ENCODE data around the gene KRTAP5-5. TPM values are rescaled to one million over a fixed set of nuclear protein-coding genes. Genes with fewer than 3 reads are reported as not detected.
"Not testable (repeated sequence)": the region's sequence is repeated elsewhere in the genome, so short reads cannot be mapped to it uniquely, and the experiment has no call there.

The KRTAP5-5 gene
- total RNA-seq, 1 donor from 2014 or later = not detected

DNA sequence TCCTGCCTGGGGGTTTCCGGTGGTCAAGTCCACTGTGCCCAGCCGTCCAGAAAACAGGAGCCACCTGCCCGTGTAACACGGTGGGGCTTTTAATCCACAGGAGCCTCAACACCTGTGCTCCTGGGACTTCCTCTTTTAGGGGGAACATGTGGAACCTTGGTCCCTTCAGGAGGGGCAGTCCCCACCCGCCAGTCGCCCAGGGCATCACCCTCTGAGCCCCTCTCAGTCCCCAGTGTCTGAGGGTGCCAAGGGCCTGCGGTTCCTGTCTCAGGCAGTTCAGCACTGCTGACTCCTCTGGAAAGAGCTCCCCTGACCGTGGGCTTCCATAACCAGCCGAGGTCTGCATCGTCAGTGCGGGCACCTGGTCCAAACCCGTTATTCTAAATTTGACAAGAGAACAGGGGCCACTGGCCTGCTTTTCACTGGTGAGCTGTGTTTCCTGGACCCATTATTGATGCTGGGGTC lies 15.8 kb downstream of the KRTAP5-5 start:
- TF ChIP-seq, protein P1, sequence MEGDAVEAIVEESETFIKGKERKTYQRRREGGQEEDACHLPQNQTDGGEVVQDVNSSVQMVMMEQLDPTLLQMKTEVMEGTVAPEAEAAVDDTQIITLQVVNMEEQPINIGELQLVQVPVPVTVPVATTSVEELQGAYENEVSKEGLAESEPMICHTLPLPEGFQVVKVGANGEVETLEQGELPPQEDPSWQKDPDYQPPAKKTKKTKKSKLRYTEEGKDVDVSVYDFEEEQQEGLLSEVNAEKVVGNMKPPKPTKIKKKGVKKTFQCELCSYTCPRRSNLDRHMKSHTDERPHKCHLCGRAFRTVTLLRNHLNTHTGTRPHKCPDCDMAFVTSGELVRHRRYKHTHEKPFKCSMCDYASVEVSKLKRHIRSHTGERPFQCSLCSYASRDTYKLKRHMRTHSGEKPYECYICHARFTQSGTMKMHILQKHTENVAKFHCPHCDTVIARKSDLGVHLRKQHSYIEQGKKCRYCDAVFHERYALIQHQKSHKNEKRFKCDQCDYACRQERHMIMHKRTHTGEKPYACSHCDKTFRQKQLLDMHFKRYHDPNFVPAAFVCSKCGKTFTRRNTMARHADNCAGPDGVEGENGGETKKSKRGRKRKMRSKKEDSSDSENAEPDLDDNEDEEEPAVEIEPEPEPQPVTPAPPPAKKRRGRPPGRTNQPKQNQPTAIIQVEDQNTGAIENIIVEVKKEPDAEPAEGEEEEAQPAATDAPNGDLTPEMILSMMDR (conservative IDR thresholded peaks at IDR 0.05; ENCODE audit: low read depth, low read length) = no peak
- no peak overlapping the region for H3K4me3 ChIP-seq (ENCODE audit: low read depth, low read length)
- no peak for DNase-seq (ENCODE audit: low read depth)

DNA sequence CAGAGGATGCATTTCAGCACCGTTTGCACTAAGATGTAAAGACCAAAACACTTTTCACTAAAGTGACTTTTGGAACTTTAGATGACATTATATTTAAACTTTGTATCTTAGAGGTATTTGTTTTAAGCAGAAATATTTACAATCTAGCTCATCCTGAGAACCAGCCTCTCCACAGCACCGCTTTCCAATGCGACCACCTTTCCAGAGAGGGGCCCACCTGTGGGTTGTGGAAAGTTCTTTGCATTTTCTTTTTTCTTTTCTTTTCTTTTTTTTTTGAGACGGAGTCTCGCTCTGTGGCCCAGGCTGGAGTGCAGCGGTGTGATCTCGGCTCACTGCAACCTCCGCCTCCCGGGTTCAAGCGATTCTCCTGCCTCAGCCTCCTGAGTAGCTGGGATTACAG lies 17.0 kb downstream of the KRTAP5-5 start:
- DNase-seq (ENCODE audit: low read depth); H3K4me3 ChIP-seq (ENCODE audit: low read depth, low read length): not testable (repeated sequence)

DNA sequence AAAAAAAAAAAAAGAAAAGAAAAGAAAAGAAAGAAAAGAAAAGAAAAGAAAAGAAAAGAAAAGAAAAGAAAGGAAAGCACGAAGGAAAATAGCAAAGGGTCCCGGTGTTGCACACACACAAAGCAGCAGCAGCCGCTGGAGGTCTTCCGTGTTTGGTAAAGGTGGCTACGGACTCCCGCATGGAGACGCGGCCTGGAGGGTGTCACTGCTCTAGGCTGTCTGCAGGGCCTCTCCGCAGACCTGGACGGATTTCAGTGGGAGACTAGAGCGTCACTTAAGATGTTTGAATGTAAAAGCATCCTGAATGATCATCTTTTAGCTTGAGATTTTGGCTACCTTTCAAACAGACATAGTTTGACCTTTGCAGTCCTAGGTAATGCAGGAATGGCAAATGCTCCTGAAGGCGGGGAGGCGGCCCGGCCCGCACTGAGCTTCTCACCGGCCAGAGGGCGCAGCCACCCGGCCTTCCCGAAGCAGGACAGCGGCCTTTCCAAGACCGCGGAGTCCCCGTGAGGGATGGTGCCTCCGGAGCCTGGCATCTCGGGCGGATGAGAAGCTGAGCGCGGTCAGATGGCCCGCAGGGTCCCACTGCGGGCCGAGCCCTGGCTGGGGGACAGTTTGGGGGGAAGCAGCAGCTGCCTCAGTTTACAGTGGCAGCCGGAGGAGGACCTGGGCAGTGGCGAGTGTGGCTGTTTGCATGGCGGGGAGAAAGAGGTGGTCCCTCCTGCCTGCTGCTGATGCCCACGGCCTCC lies 18.5 kb downstream of the KRTAP5-5 start:
- DNase-seq (ENCODE audit: low read depth) = no peak
- no peak overlapping the region for H3K4me3 ChIP-seq (ENCODE audit: low read depth, low read length)
- TF ChIP-seq, protein P1 (conservative IDR thresholded peaks at IDR 0.05; ENCODE audit: low read depth, low read length) = no peak

DNA sequence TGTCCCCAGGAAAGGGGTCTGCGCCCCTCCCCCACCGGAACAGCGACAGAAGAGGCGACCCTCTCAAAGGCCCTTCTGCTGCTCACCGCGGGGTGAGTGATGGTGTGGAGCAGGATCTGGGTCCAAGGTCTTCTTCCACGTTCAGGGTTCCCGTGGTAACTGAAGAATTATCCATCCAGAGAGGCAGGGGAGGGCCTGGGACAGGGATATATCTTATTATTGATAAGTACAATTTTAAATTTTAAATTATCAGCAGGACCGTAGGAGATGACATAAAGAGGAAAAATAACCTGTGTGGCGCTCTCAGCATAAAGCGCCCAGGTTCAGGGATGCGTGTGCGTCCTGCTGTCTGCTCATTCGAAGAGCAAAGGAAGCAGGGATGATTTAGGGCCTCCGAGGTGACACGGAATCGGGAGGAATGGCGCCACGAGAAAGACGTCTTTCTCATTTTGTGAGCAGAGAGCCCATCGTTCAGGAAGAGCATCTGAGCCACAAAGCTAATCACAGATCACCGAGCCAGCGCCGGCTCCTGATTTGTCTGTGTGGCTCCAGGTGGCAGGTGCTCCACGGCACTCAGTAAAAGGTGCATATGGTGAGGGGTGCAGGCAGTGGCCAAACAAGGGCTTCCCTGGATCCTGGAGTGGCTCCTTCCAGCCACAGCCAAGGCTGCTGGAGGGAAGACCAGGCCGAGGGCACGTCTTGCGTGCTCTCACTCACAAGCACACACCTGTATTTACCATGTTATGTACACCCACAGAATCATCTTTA lies 19.3 kb downstream of the KRTAP5-5 start:
- TF ChIP-seq, protein P1 (conservative IDR thresholded peaks at IDR 0.05; ENCODE audit: low read depth, low read length) = no peak
- no peak overlapping the region for H3K4me3 ChIP-seq (ENCODE audit: low read depth, low read length)

DNA sequence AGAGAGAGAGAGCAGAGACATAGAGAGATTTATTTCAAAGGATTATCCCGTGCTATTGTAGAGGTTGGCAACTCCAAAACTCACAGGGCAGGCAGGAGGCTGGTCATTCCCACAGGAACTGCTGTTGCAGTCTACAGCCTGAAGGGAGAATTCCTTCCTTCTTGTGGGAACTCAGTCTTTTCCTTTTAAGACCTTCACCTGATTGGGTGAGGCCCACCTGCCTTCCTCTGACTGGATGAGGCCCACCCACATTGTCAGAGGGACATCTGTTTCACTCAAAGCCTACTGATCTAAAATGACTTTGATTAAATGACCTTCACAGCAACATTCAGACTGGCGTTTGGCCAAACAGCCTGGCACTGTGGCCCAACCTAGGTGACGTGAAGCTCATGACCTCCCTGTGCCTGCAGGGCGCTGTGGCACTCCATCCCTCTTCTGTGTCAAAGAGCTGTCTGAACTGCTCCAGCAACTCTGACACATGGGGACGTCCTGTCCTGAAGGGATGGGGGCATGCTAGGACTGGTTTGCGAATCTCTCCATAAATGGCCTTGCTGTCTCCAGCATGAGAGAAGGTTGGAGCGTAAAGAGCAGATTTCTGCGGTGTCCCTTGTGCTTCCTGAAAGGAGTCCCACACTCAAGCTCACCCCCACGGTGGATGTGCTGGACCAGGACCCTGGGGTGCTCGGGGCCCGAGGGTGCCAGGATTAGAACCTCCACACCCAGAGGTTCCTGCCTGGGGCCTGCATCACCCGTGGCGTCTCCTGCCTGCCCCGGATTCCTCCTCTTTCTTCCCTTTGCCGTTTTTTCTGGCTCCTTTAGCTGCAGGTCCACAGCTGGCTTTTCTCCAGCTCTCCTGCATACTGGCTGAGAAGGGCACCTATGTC lies 20.7 kb downstream of the KRTAP5-5 start:
- DNase-seq (ENCODE audit: low read depth) = no peak
- no peak overlapping the region for H3K4me3 ChIP-seq (ENCODE audit: low read depth, low read length)
- TF ChIP-seq, protein P1 (conservative IDR thresholded peaks at IDR 0.05; ENCODE audit: low read depth, low read length) = no peak

More for the DNA sequence above, 19.3 kb downstream of the KRTAP5-5 start:
- DNase-seq (ENCODE audit: low read depth) = no peak

DNA sequence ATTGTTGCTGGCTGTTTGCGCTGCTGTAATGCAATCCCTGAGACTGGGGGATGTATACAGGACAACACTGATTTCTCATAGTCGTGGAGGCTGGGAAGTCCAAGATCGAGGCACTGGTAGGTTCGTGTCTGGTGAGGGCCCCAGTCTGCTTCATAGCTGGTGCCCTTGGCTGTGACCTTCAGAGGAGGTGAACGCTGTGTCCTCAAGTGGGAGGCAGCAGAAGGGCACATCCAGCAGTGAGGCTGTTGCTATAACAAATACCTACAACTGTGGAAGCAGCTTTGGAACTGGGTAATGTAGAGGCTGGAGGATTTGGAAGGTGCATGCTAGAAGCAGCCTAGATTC lies 21.3 kb downstream of the KRTAP5-5 start:
- TF ChIP-seq, protein P1 (conservative IDR thresholded peaks at IDR 0.05; ENCODE audit: low read depth, low read length) = no peak
- H3K4me3 ChIP-seq (ENCODE audit: low read depth, low read length) = no peak overlapping the region
- DNase-seq (ENCODE audit: low read depth) = no peak
